Activated CD8-positive, alpha-beta memory T cell treated with anti-CD3 and anti-CD28 coated beads, Interleukin-2, amount 50 U/mL, for 48 hours (primary cell): ENCODE measurements around the gene MPZL3.

Source experiments
- DNase-seq: peaks from one replicate; pipeline ENCODE4 v3.0.0-alpha.2; 2020

MPZL3 gene

DNA sequence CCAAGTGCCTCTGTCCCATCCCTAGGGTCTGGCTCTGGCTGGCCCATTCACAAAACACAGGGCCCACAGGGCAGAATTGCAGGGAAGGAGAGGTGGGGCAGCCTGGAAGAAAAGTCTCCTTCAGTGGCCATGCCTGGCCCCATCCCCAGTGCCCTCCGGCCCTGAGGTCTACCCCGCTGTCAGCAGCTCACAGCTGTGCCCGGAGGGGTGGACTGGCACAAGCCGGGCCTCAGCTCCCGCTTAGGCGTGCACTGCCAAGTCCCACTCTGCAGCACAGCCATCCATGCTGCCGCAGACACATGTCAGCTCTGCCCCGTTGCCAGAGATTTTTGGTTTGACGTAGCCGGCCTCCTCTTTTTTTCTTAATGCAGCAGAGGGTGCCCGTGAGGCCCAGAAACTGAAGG is 71.9 kb downstream of the MPZL3 start:
- DNase-seq: no peak

DNA sequence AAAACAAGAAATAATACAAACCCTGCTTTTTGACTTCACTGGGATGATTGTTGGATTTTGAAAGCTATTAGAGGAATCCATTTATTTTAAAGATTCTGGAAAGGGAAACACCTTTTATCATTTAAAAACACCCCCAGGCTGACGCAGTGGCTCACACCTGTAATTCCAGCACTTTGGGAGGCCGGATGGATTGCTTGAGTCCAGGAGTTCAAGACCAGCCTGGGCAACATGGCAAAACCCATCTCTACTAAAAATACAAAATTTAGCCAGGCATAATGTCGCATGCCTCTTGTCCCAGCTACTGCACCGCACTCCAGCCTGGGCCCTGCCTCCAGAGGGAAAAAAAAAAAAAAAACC is 75.4 kb downstream of the MPZL3 start:
- no peak for DNase-seq
